WTC11 (cell line): Measurements from ENCODE around the gene PGAM1. TPM values are rescaled to one million over a fixed set of nuclear protein-coding genes. Genes with fewer than 3 reads are reported as not detected.
"Not testable (repeated sequence)": the region's sequence is repeated elsewhere in the genome, so short reads cannot be mapped to it uniquely, and the experiment has no call there.

Experiments
- ATAC-seq: fragments of 200-7000 bp; cut with Tn5 transposase; 2 replicates; pipeline ENCODE4 v1.10.0; 2021; ENCODE audit warnings: mild to moderate bottlenecking, moderate library complexity
- CTCF ChIA-PET: fragments of 300-600 bp; sonication (Branson Sonifier 250); formaldehyde crosslinking; loops from one replicate; lab custom pipeline; 2021; ENCODE audit warnings: antibody characterized with exemption; lab: Charles Lee
- POLR2A ChIA-PET: fragments of 350-600 bp; sonication (Branson Sonifier 250); formaldehyde crosslinking; loops from one replicate; lab custom pipeline; 2021; ENCODE audit warnings: antibody characterized with exemption; lab: Charles Lee
- DNase-seq: peaks from one replicate; pipeline ENCODE4 v3.0.0; 2021; ENCODE audit warnings: low spot score
- H3K27ac Mint-ChIP-seq: 2 replicates; pipeline ENCODE4 v1.8.0; 2021; ENCODE audit warnings: mixed read lengths
- H3K27me3 Mint-ChIP-seq: 2 replicates; pipeline ENCODE4 v1.8.0; 2021; ENCODE audit warnings: low read depth, mild to moderate bottlenecking, moderate library complexity, mixed read lengths
- H3K36me3 Mint-ChIP-seq: 2 replicates; pipeline ENCODE4 v1.8.0; 2021; ENCODE audit warnings: mixed read lengths
- H3K4me1 Mint-ChIP-seq: 2 replicates; pipeline ENCODE4 v1.8.0; 2022; ENCODE audit warnings: mixed read lengths
- H3K4me3 Mint-ChIP-seq: 2 replicates; pipeline ENCODE4 v1.8.0; 2021; ENCODE audit warnings: mild to moderate bottlenecking, moderate library complexity, mixed read lengths
- H3K9me3 Mint-ChIP-seq: 2 replicates; pipeline ENCODE4 v1.8.0; 2021; ENCODE audit warnings: mixed read lengths
- CREB1 ChIP-seq: sonication (generic); formaldehyde crosslinking; IDR thresholded peaks from 2 replicates; pipeline ENCODE4 v1.8.0; 2023; ENCODE audit warnings: mild to moderate bottlenecking, missing genetic modification reagents
- ETV6 ChIP-seq: sonication (generic); formaldehyde crosslinking; IDR thresholded peaks from 2 replicates; pipeline ENCODE4 v1.8.1; 2022; ENCODE audit warnings: mild to moderate bottlenecking, missing genetic modification reagents
- GRHL2 ChIP-seq: fragments of 250-450 bp; sonication (Bioruptor Pico); IDR thresholded peaks from 2 replicates; pipeline ENCODE4 v1.8.0; 2022; ENCODE audit warnings: mild to moderate bottlenecking, moderate library complexity; ENCODE audit not compliant: insufficient replicate concordance, severe bottlenecking
- GTF2I ChIP-seq: fragments of 250-450 bp; sonication (Bioruptor Pico); conservative IDR thresholded peaks from 2 replicates; pipeline ENCODE4 v1.4.0; 2021; ENCODE audit warnings: mild to moderate bottlenecking
- JAZF1 ChIP-seq: fragments of 250-450 bp; sonication (Bioruptor Pico); IDR thresholded peaks from 2 replicates; pipeline ENCODE4 v1.9.0; 2021; ENCODE audit warnings: moderate library complexity, mild to moderate bottlenecking, inconsistent platforms
- MXD4 ChIP-seq: fragments of 250-450 bp; sonication (Bioruptor Pico); IDR thresholded peaks from 2 replicates; pipeline ENCODE4 v1.8.0; 2021; ENCODE audit warnings: mild to moderate bottlenecking, moderate library complexity, borderline replicate concordance
- MYBL2 ChIP-seq: sonication (generic); formaldehyde crosslinking; IDR thresholded peaks from 2 replicates; pipeline ENCODE4 v1.8.1; 2023; ENCODE audit warnings: mild to moderate bottlenecking, moderate library complexity, missing genetic modification reagents
- NFATC4 ChIP-seq: fragments of 250-450 bp; sonication (Bioruptor Pico); IDR thresholded peaks from 2 replicates; pipeline ENCODE4 v1.9.0; 2021; ENCODE audit warnings: mild to moderate bottlenecking
- TEAD4 ChIP-seq: sonication (generic); formaldehyde crosslinking; IDR thresholded peaks from 2 replicates; pipeline ENCODE4 v1.8.0; 2022; ENCODE audit warnings: mild to moderate bottlenecking, missing genetic modification reagents
- ZNF396 ChIP-seq: fragments of 250-450 bp; sonication (Bioruptor Pico); IDR thresholded peaks from 2 replicates; pipeline ENCODE4 v1.8.0; 2021; ENCODE audit warnings: mild to moderate bottlenecking, moderate library complexity, borderline replicate concordance
- ZNF423 ChIP-seq: fragments of 250-450 bp; sonication (Bioruptor Pico); IDR thresholded peaks from 2 replicates; pipeline ENCODE4 v2.1.2; 2022; ENCODE audit warnings: mild to moderate bottlenecking, moderate library complexity
- total RNA-seq: library from RNA; stranded (reverse); gene quantifications from 3 replicates; pipeline ENCODE4 v1.2.3, GENCODE V29; 2021
- TF ChIP-seq, protein P1 (sequence below): sonication (generic); formaldehyde crosslinking; IDR thresholded peaks from 2 replicates; pipeline ENCODE4 v1.8.1; 2022; ENCODE audit warnings: low read depth, mild to moderate bottlenecking, moderate library complexity, missing genetic modification reagents, borderline replicate concordance
- TF ChIP-seq, protein P2 (sequence below): sonication (generic); formaldehyde crosslinking; IDR thresholded peaks from 2 replicates; pipeline ENCODE4 v1.8.1; 2023; ENCODE audit warnings: mild to moderate bottlenecking, missing genetic modification reagents, moderate library complexity
- TF ChIP-seq, protein P3 (sequence below): sonication (generic); formaldehyde crosslinking; IDR thresholded peaks from 2 replicates; pipeline ENCODE4 v1.8.0; 2023; ENCODE audit warnings: mild to moderate bottlenecking, missing genetic modification reagents
- TF ChIP-seq, protein P4 (sequence below): sonication (generic); formaldehyde crosslinking; IDR thresholded peaks from 2 replicates; pipeline ENCODE4 v1.8.1; 2022; ENCODE audit warnings: mild to moderate bottlenecking, missing genetic modification reagents, moderate library complexity, borderline replicate concordance
- TF ChIP-seq, protein P5 (sequence below): sonication (generic); formaldehyde crosslinking; IDR thresholded peaks from 2 replicates; pipeline ENCODE4 v1.8.0; 2022; ENCODE audit warnings: mild to moderate bottlenecking, missing genetic modification reagents
- TF ChIP-seq, protein P6 (sequence below): fragments of 200-600 bp; IDR thresholded peaks from 2 replicates; pipeline ENCODE4 v1.8.0; 2022; ENCODE audit warnings: antibody characterized with exemption
- TF ChIP-seq, protein P7 (sequence below): sonication (generic); formaldehyde crosslinking; IDR thresholded peaks from 2 replicates; pipeline ENCODE4 v1.8.1; 2023; ENCODE audit warnings: mild to moderate bottlenecking, missing genetic modification reagents, moderate library complexity

Gene PGAM1
- total RNA-seq, 1 experiment from 2014 or later = 833 TPM

DNA sequence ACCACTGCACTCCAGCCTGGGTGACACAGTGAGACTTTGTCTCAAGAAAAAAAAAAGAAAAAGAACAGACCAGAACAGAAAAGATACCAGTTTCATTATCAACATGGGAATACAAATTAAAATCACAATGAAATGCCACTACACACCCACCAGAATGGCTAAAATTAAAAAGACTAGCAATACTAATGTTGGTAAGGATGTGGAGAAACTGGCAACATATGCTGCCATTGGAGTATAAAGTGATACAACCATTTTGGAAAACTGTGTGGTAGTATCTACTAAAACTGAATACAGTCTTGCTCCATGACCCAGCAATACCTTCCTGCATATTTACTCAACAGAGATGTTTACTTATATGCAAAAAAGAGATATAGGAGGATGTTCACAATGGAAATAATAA is 21.9 kb upstream of the PGAM1 start:
- Mint-ChIP-seq H3K27ac (no peak overlapping the region), H3K9me3 (no peaks in the 10 kb centered on the region), H3K4me1 (peaks cover 13% of the 10 kb centered on the region), H3K27me3 (no peaks in the 10 kb centered on the region), H3K36me3 (no peaks in the 10 kb centered on the region), H3K4me3 (no peak overlapping the region)
- CTCF ChIA-PET = interaction anchor here (1.5 kb wide), 1 partner anchor 15 kb away, joined by 5 read pairs; no protein-coding TSS in a partner anchor
- POLR2A ChIA-PET = no interaction called here
- ATAC-seq (no peak), DNase-seq (no peak)
- TF ChIP-seq CREB1 = no peak
- TF ChIP-seq NFATC4 (CRISPR knock-in tag) = no peak
- no peak for TF ChIP-seq ETV6 (CRISPR knock-in tag)
- no peak for TF ChIP-seq ZNF396 (CRISPR knock-in tag)
- TF ChIP-seq MYBL2 = no peak
- TF ChIP-seq, protein P1, sequence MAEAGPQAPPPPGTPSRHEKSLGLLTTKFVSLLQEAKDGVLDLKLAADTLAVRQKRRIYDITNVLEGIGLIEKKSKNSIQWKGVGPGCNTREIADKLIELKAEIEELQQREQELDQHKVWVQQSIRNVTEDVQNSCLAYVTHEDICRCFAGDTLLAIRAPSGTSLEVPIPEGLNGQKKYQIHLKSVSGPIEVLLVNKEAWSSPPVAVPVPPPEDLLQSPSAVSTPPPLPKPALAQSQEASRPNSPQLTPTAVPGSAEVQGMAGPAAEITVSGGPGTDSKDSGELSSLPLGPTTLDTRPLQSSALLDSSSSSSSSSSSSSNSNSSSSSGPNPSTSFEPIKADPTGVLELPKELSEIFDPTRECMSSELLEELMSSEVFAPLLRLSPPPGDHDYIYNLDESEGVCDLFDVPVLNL = no peak
- TF ChIP-seq, protein P2, sequence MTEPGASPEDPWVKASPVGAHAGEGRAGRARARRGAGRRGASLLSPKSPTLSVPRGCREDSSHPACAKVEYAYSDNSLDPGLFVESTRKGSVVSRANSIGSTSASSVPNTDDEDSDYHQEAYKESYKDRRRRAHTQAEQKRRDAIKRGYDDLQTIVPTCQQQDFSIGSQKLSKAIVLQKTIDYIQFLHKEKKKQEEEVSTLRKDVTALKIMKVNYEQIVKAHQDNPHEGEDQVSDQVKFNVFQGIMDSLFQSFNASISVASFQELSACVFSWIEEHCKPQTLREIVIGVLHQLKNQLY (CRISPR knock-in tag) = no peak
- no peak for TF ChIP-seq TEAD4 (CRISPR knock-in tag)

DNA sequence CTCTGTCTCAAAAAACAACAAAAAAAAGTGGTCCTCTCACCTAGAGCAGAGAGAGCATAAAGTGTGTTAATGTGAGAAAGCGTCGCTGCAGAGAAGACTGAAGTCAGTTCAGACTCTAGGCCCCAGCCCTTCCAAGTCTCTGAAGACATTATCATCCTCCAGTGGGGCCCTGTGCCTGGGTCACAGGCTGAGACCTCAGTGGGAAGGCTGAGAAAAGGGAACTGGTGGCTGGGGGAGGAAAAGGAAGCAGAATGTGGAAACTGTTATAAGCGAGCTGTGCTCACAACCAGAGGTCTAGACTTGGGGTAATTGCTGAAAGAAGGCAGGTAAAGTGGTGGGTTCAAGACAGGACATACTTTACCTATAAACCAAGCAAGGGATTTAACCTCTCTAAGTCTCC is 19.9 kb upstream of the PGAM1 start:
- no peaks in the 10 kb centered on the region for H3K27me3 Mint-ChIP-seq
- no peak for TF ChIP-seq NFATC4 (CRISPR knock-in tag)
- TF ChIP-seq, protein P3, sequence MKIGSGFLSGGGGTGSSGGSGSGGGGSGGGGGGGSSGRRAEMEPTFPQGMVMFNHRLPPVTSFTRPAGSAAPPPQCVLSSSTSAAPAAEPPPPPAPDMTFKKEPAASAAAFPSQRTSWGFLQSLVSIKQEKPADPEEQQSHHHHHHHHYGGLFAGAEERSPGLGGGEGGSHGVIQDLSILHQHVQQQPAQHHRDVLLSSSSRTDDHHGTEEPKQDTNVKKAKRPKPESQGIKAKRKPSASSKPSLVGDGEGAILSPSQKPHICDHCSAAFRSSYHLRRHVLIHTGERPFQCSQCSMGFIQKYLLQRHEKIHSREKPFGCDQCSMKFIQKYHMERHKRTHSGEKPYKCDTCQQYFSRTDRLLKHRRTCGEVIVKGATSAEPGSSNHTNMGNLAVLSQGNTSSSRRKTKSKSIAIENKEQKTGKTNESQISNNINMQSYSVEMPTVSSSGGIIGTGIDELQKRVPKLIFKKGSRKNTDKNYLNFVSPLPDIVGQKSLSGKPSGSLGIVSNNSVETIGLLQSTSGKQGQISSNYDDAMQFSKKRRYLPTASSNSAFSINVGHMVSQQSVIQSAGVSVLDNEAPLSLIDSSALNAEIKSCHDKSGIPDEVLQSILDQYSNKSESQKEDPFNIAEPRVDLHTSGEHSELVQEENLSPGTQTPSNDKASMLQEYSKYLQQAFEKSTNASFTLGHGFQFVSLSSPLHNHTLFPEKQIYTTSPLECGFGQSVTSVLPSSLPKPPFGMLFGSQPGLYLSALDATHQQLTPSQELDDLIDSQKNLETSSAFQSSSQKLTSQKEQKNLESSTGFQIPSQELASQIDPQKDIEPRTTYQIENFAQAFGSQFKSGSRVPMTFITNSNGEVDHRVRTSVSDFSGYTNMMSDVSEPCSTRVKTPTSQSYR (CRISPR knock-in tag) = no peak
- ChIA-PET POLR2A (no interaction called here), CTCF (interaction anchor here (1.0 to 5.2 kb wide), 8 partner anchors 9 to 281 kb away, joined by 3 to 31 read pairs (median 4); partner anchors contain the start of genes ANKRD2 and AVPI1)
- DNase-seq = no peak
- peak overlapping the region; percentile 60; the same call in 1 of the 2 replicates for H3K27ac Mint-ChIP-seq
- H3K4me3 Mint-ChIP-seq = no peak overlapping the region
- no peaks in the 10 kb centered on the region for H3K9me3 Mint-ChIP-seq
- no peaks in the 10 kb centered on the region for H3K36me3 Mint-ChIP-seq
- peaks cover 6% of the 10 kb centered on the region for H3K4me1 Mint-ChIP-seq
- ATAC-seq = no peak

DNA sequence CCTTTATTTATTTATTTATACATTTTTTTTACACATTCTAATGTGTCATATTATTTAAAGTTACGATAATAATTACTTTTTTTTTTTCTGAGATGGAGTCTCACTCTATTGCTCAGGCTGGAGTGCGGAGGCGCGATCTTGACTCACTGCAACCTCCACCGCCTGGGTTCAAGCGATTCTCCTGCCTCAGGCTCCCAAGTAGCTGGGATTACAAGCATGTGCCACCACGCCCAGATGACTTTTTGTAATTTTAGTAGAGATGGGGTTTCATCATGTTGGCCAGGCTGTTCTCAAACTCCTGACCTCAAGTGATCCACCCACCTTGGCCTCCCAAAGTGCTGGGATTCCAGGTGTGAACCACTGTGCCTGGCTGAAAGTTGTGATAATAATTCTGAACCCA is 19.5 kb upstream of the PGAM1 start:
- POLR2A ChIA-PET, H3K9me3 Mint-ChIP-seq, H3K4me3 Mint-ChIP-seq, ATAC-seq, H3K36me3 Mint-ChIP-seq, H3K27ac Mint-ChIP-seq, H3K4me1 Mint-ChIP-seq, H3K27me3 Mint-ChIP-seq, DNase-seq: not testable (repeated sequence)
- CTCF ChIA-PET = interaction anchor here (0.6 to 5.2 kb wide), 11 partner anchors 9 to 281 kb away, joined by 3 to 31 read pairs (median 4); partner anchors contain the start of genes ANKRD2 and AVPI1

DNA sequence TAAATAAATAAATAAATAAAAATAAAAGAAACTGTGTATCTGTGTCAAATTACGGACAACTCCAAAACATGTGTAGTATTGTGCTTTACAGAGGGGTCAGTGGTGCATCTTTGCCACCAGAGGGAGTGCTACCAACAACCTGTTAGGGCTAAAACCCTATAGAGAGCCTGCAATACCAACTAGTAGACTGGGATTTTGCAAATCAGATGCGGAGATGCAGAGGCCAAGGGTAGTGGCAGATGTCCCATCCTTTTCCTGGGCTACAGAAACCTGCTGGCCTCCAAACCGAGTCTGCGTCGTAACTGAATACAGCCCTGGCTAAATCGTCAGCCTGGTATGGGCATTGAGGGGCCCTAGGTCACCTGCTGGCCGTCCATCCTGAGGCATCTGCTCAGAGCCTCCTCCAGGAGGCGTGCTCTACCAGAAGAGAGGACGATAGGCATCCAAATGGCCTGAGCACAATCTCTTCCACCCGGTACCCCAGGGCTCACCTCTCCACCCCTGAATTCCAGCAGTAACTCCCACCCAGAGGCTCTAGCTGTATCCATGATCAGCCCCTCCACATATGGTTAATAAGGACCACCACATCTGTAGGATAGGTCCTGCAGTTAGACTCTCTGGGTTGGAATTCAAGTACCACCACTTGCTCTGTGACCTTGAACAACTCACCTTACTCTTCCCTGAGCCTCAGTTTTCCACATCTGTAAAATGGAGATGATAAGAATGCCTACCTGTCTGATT is 18.6 kb upstream of the PGAM1 start:
- peaks cover 3% of the 10 kb centered on the region; the same call in 1 of the 2 replicates for H3K4me1 Mint-ChIP-seq
- no peaks in the 10 kb centered on the region for H3K36me3 Mint-ChIP-seq
- no peaks in the 10 kb centered on the region for H3K27me3 Mint-ChIP-seq
- H3K4me3 Mint-ChIP-seq = peak overlapping the region; percentile 56
- ChIA-PET CTCF (interaction anchor here (0.6 to 5.2 kb wide), 13 partner anchors 12 to 280 kb away, joined by 3 to 31 read pairs (median 3); partner anchors contain the start of genes ANKRD2 and AVPI1), POLR2A (no interaction called here)
- ATAC-seq = peak; percentile 98
- peak; percentile 78 for DNase-seq
- peak overlapping the region; percentile 76 for H3K27ac Mint-ChIP-seq
- H3K9me3 Mint-ChIP-seq = no peaks in the 10 kb centered on the region
- TF ChIP-seq, protein P4, sequence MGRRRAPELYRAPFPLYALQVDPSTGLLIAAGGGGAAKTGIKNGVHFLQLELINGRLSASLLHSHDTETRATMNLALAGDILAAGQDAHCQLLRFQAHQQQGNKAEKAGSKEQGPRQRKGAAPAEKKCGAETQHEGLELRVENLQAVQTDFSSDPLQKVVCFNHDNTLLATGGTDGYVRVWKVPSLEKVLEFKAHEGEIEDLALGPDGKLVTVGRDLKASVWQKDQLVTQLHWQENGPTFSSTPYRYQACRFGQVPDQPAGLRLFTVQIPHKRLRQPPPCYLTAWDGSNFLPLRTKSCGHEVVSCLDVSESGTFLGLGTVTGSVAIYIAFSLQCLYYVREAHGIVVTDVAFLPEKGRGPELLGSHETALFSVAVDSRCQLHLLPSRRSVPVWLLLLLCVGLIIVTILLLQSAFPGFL (CRISPR knock-in tag) = no peak
- TF ChIP-seq GRHL2 (CRISPR knock-in tag) = no peak
- no peak for TF ChIP-seq JAZF1 (CRISPR knock-in tag)
- no peak for TF ChIP-seq ZNF423 (CRISPR knock-in tag)
- TF ChIP-seq GTF2I (CRISPR knock-in tag) = peak; percentile 97
- TF ChIP-seq MXD4 (CRISPR knock-in tag) = peak; percentile 33; the same call in 1 of the 2 replicates
- TF ChIP-seq, protein P5, sequence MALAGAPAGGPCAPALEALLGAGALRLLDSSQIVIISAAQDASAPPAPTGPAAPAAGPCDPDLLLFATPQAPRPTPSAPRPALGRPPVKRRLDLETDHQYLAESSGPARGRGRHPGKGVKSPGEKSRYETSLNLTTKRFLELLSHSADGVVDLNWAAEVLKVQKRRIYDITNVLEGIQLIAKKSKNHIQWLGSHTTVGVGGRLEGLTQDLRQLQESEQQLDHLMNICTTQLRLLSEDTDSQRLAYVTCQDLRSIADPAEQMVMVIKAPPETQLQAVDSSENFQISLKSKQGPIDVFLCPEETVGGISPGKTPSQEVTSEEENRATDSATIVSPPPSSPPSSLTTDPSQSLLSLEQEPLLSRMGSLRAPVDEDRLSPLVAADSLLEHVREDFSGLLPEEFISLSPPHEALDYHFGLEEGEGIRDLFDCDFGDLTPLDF (CRISPR knock-in tag) = no peak
- TF ChIP-seq, protein P6, sequence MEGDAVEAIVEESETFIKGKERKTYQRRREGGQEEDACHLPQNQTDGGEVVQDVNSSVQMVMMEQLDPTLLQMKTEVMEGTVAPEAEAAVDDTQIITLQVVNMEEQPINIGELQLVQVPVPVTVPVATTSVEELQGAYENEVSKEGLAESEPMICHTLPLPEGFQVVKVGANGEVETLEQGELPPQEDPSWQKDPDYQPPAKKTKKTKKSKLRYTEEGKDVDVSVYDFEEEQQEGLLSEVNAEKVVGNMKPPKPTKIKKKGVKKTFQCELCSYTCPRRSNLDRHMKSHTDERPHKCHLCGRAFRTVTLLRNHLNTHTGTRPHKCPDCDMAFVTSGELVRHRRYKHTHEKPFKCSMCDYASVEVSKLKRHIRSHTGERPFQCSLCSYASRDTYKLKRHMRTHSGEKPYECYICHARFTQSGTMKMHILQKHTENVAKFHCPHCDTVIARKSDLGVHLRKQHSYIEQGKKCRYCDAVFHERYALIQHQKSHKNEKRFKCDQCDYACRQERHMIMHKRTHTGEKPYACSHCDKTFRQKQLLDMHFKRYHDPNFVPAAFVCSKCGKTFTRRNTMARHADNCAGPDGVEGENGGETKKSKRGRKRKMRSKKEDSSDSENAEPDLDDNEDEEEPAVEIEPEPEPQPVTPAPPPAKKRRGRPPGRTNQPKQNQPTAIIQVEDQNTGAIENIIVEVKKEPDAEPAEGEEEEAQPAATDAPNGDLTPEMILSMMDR = peak; percentile 68
- TF ChIP-seq, protein P7, sequence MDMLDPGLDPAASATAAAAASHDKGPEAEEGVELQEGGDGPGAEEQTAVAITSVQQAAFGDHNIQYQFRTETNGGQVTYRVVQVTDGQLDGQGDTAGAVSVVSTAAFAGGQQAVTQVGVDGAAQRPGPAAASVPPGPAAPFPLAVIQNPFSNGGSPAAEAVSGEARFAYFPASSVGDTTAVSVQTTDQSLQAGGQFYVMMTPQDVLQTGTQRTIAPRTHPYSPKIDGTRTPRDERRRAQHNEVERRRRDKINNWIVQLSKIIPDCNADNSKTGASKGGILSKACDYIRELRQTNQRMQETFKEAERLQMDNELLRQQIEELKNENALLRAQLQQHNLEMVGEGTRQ (CRISPR knock-in tag) = peak; percentile 22; the same call in 1 of the 2 replicates
